HL-60 (cell line): Measurements from ENCODE around the gene NFE2L3.

Experiments
- GABPA ChIP-seq: IDR thresholded peaks from 2 replicates; pipeline ENCODE4 v1.6.1; 2012; ENCODE audit warnings: low read depth
- TF ChIP-seq, protein P1 (sequence below): IDR thresholded peaks from one replicate; pipeline ENCODE4 v1.5.1; 2011; ENCODE audit warnings: low read length, control low read depth, inconsistent platforms; ENCODE audit not compliant: insufficient read depth

- TF ChIP-seq, protein P1, sequence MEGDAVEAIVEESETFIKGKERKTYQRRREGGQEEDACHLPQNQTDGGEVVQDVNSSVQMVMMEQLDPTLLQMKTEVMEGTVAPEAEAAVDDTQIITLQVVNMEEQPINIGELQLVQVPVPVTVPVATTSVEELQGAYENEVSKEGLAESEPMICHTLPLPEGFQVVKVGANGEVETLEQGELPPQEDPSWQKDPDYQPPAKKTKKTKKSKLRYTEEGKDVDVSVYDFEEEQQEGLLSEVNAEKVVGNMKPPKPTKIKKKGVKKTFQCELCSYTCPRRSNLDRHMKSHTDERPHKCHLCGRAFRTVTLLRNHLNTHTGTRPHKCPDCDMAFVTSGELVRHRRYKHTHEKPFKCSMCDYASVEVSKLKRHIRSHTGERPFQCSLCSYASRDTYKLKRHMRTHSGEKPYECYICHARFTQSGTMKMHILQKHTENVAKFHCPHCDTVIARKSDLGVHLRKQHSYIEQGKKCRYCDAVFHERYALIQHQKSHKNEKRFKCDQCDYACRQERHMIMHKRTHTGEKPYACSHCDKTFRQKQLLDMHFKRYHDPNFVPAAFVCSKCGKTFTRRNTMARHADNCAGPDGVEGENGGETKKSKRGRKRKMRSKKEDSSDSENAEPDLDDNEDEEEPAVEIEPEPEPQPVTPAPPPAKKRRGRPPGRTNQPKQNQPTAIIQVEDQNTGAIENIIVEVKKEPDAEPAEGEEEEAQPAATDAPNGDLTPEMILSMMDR: no peak
- no peak for TF ChIP-seq GABPA
Observed at GRCh38 chr7:26183545-26184280, 31.7 kb downstream of the NFE2L3 start.
